Fibroblast of lung (primary cell): ENCODE data around the gene SPEG.

Experiments
- CTCF ChIP-seq, 2 donors: IDR thresholded peaks in 1 of 2; conservative IDR thresholded peaks in 1 of 2; 1 replicate in 1 of 2; 2 replicates in 1 of 2; pipeline ENCODE4 v1.5.1; 2011 to 2012; ENCODE audit warnings: low read length in 2 of 2, control low read depth in 1 of 2, inconsistent platforms in 1 of 2, low read depth in 1 of 2, mild to moderate bottlenecking in 1 of 2
- EZH2 ChIP-seq: IDR thresholded peaks from 2 replicates; pipeline ENCODE4 v1.5.1; 2012; ENCODE audit warnings: low read length, control low read depth, mild to moderate bottlenecking; ENCODE audit errors: missing control alignments

DNA sequence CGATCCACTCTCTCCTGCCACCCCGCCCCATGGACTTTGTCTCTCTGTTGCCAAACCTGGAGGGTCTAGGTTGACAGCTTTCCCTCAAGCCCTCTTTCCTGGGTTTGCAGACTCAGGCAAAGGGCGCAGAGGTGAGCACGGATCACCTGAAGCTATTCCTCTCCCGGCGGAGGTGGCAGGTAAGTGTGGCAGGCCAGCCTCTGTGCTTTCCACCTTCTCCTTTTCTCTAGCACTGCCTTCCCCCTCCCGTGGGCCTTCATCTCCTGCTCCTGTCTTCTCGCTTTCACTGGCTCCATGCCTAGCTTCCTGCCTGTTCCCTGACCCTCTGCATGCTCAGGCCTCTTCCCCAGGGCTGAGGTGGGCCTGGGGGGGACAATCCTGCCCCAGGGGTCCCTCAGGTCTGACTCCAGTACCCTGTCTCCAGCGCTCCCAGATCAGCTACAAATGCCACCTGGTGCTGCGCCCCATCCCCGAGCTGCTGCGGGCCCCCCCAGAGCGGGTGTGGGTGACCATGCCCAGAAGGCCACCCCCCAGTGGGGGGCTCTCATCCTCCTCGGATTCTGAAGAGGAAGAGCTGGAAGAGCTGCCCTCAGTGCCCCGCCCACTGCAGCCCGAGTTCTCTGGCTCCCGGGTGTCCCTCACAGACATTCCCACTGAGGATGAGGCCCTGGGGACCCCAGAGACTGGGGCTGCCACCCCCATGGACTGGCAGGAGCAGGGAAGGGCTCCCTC lies 48.2 kb downstream of the SPEG start:
- TF ChIP-seq CTCF (conservative IDR thresholded peaks at IDR 0.05 in 1 of 2, IDR thresholded peaks at IDR 0.05 in 1 of 2; ENCODE audit: low read depth in 1 of 2, low read length in 2 of 2), result no peak
- TF ChIP-seq EZH2, result no peak
